ENCODE measurements around the gene SLC66A1.
A peak's percentile ranks its signal among the peaks of the same experiment; 100 is the strongest.

SLC66A1 gene

DNA sequence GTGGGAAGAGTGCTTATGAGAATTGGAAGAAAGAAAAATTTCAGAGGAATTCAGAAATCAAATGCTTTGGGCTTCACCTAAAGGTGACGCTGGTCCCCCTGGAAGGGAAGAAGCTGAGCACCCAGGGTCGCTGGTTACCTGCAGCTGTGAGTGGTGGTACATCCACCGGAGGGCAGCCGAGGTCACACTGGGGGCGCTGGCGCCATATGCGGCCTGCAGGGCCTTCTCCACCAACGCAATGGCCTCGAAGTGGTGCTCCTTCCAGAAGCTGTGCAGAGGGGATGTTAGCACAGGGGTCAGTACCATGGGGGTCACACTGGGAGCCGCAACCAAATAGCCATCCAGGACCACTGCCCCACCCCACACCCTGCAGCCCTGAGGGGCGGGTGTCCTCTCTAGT is 6.2 kb upstream of the SLC66A1 start:
- no peak overlapping the region for H3K4me3 ChIP-seq (ENCODE audit: low read depth, low read length)
- DNase-seq (ENCODE audit: low read depth) = no peak
- TF ChIP-seq MAX (IDR thresholded peaks at IDR 0.05; ENCODE audit: low read depth, low read length) = no peak

DNA sequence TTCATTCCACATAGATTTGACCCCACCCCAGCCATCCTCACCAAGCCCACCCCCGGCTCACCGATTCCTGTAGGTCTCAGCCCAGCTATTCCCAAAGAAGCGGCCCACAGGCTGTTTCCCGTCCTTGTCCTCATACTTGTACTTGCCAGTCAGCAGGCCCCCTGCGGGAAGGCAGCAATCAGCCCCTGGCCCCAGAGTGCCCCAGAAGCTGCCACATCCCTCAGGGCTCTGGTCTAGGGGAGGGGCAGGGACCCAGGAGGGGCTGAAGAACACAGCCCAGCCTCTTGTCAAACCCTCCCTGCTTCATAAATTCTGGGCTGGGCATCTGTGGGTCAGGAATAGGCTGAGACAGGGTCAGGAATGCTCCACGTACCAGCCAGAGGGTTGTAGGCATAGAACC is 5.2 kb upstream of the SLC66A1 start:
- H3K4me3 ChIP-seq (ENCODE audit: low read depth, low read length) = no peak overlapping the region
- no peak for DNase-seq (ENCODE audit: low read depth)
- TF ChIP-seq, protein P1, sequence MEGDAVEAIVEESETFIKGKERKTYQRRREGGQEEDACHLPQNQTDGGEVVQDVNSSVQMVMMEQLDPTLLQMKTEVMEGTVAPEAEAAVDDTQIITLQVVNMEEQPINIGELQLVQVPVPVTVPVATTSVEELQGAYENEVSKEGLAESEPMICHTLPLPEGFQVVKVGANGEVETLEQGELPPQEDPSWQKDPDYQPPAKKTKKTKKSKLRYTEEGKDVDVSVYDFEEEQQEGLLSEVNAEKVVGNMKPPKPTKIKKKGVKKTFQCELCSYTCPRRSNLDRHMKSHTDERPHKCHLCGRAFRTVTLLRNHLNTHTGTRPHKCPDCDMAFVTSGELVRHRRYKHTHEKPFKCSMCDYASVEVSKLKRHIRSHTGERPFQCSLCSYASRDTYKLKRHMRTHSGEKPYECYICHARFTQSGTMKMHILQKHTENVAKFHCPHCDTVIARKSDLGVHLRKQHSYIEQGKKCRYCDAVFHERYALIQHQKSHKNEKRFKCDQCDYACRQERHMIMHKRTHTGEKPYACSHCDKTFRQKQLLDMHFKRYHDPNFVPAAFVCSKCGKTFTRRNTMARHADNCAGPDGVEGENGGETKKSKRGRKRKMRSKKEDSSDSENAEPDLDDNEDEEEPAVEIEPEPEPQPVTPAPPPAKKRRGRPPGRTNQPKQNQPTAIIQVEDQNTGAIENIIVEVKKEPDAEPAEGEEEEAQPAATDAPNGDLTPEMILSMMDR (IDR thresholded peaks at IDR 0.05; ENCODE audit: low read depth, low read length) = no peak
- TF ChIP-seq MYC (IDR thresholded peaks at IDR 0.05; ENCODE audit: low read depth, low read length) = no peak

DNA sequence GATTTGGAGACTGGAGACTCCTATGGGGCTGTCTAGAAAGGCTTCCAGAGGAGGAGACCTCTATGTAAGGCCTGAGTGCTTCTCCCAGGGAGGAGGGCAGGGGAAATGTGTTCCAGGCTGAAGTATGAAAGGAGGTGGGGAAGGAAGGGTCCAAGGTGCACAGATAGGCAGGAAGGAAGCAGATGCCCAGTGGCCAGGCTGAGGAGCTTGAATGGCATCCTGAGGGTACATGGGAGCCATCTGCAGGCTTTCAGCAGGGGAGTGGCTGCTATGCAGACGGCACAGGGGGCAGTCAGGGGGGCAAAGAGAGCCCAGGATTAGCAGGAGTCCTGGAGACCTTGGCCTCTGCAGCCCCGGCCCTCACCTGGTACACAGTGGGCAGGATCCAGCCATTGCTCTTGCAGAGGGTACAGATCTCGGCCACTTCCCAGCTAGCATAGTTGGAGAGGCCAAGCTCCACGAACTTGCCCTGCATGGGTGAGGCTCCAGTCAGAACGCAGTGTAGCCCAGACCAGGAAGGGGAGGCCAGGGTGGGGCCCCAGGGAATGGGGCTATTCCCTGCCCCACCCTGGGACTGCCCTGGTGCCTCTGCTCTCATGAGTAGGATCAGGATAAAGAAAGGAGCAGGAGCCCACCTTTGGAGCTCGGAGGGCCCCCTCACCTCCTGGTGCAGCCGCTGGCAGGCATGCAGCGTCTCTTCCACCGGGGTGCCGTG is 4.2 kb upstream of the SLC66A1 start:
- TF ChIP-seq MYC (IDR thresholded peaks at IDR 0.05; ENCODE audit: low read depth, low read length) (no peak), MAX (IDR thresholded peaks at IDR 0.05; ENCODE audit: low read depth, low read length) (no peak), POLR2A (IDR thresholded peaks at IDR 0.05; ENCODE audit: extremely low read depth, insufficient read length) (no peak)
- TF ChIP-seq, protein P1 (IDR thresholded peaks at IDR 0.05; ENCODE audit: low read depth, low read length) = no peak
- H3K4me3 ChIP-seq (ENCODE audit: low read depth, low read length) = no peak overlapping the region
- no peak for DNase-seq (ENCODE audit: low read depth)

DNA sequence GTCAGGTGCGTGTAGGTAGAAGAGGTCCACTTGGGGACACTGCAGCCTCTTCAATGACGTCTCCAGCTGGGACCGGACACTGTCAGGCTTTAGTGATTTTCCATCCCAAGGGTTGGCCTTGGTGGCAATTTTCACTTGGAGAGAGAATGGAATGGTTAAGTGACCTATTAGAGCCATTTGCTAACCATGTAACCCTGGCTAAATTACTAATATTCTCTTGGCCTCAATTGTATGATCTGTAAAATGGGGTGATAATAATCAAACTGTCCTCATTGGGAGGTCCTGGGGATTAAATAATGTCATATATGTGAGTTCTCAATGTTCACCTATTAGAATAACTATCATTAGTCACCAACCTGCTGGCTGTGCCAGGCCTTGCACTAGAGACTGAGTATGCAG is 3.6 kb upstream of the SLC66A1 start:
- no peak overlapping the region for H3K4me3 ChIP-seq (ENCODE audit: low read depth, low read length)
- no peak for DNase-seq (ENCODE audit: low read depth)
- TF ChIP-seq, protein P1 (IDR thresholded peaks at IDR 0.05; ENCODE audit: low read depth, low read length) = no peak
- TF ChIP-seq MYC (IDR thresholded peaks at IDR 0.05; ENCODE audit: low read depth, low read length) = no peak
- TF ChIP-seq POLR2A (IDR thresholded peaks at IDR 0.05; ENCODE audit: extremely low read depth, insufficient read length) = no peak
- TF ChIP-seq MAX (IDR thresholded peaks at IDR 0.05; ENCODE audit: low read depth, low read length) = no peak

DNA sequence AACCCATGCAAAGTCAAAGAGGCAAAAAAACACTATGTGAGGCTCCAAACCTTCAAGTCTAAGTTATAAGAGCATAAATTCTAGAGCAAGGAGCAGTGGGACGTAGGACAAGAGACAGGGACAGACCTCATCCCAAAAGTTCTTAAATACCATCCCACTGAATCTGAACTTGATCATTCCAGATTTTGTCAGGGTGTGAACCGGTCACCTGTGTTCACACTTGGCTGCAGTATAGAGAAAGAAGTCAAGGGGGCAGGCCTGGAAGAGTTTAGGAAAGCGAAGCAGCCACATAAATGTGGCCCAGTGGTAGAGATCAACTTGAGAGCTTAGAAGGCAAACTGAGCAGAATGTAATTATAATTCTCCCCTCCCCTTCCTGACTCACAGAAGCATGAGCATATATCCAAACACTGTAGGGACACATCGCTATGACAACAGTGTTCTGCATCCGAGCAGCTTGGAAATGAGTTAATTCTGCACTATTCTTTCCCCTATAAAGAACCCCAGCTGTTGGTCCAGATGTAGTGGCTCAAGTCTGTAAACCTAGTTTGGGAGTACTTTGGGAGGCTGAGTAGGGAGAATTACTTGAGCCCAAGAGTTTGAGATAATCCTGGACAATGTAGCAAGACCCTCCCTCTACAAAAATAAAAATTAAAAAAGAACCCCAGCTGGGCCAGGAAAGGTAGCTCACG is 2.9 kb upstream of the SLC66A1 start:
- no peak for DNase-seq (ENCODE audit: low read depth)
- TF ChIP-seq POLR2A (IDR thresholded peaks at IDR 0.05; ENCODE audit: extremely low read depth, insufficient read length) = no peak
- no peak overlapping the region for H3K4me3 ChIP-seq (ENCODE audit: low read depth, low read length)

- no peak for DNase-seq (ENCODE audit: low read depth)
- no peak overlapping the region for H3K4me3 ChIP-seq (ENCODE audit: low read depth, low read length)
- TF ChIP-seq, protein P1 (IDR thresholded peaks at IDR 0.05; ENCODE audit: low read depth, low read length) = no peak
These were observed 2.1 kb upstream of the SLC66A1 start for GRCh38 chr1:19310061-19310460.

DNA sequence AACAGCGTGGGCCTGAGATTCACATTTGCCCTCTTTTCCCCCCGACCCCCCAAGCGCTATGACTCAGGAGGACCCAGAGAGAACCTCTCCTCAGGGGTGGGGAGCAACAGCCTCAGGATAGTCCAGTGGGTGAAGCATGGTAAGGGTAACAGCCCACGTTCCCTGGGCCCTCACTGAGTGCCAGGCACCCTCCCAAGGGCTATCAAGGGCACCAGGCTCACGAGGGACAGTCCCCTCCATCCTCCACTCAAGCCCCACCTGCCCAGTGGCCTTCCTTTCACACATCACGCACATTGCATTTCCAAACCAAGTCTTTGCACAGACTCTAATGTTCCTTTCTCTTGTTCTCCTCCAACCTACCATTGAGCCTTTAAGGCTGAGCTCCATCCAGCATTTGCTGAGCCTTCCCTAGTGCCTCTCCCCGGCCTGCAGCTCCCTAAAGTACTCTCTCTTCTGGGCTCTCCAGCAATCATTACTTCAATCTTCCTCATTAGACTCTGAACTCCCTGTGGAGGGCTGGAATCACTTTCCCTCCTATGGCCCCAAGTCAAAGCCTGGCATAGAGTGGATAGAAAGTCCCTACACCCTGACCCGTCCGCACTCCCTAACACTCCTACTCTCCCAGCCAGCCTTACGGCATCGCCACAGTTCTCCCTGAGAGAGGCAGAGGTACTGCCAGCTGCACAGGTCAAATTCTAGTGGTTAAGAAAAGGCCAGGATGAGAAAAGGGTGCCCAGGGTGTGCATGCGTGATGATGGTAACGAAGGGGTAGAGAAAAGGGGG is 1.2 kb upstream of the SLC66A1 start:
- TF ChIP-seq MAX (IDR thresholded peaks at IDR 0.05; ENCODE audit: low read depth, low read length) = no peak
- TF ChIP-seq, protein P1 (IDR thresholded peaks at IDR 0.05; ENCODE audit: low read depth, low read length) = no peak
- TF ChIP-seq POLR2A (IDR thresholded peaks at IDR 0.05; ENCODE audit: extremely low read depth, insufficient read length) = no peak
- no peak for TF ChIP-seq MYC (IDR thresholded peaks at IDR 0.05; ENCODE audit: low read depth, low read length)
- H3K4me3 ChIP-seq (ENCODE audit: low read depth, low read length) = peak overlapping the region; percentile 71
- no peak for DNase-seq (ENCODE audit: low read depth)

Measured in NB4 (cell line).